ENCODE measurements around the gene TEKTIP1.

TEKTIP1 gene

GRCh38 chr19:3531716-3532115, 7.3 kb upstream of the TEKTIP1 start:
- Histone ChIP-seq H3K27ac (ENCODE audit: low read depth, low read length, poor library complexity, severe bottlenecking) (no peak overlapping the region), H3K4me1 (ENCODE audit: insufficient read depth, low read length, severe bottlenecking) (no peaks in the 10 kb centered on the region), H3K27me3 (ENCODE audit: insufficient read depth, low read length) (no peaks in the 10 kb centered on the region), H3F3A (ENCODE audit: insufficient read depth, low read length) (no peaks in the 10 kb centered on the region), H3K79me2 (ENCODE audit: insufficient read depth, low read length) (no peaks in the 10 kb centered on the region), H3K36me3 (ENCODE audit: insufficient read depth, low read length) (peaks cover 66% of the 10 kb centered on the region), H3K4me3 (ENCODE audit: low read depth, low read length, poor library complexity, severe bottlenecking) (no peak overlapping the region), H4K20me1 (ENCODE audit: insufficient read depth, low read length) (no peaks in the 10 kb centered on the region), H3K9ac (ENCODE audit: low read length) (no peak overlapping the region), H3K9me2 (ENCODE audit: low read depth, low read length) (no peaks in the 10 kb centered on the region), H3K4me2 (ENCODE audit: low read length) (no peak overlapping the region), H2AFZ (ENCODE audit: low read length) (no peak overlapping the region), H3K9me3 (ENCODE audit: low read length) (no peaks in the 10 kb centered on the region)
- TF ChIP-seq EZH2 (IDR thresholded peaks at IDR 0.05; ENCODE audit: borderline replicate concordance, low read length) (no peak), CTCF (IDR thresholded peaks at IDR 0.05; ENCODE audit: low read length) (no peak)

GRCh38 chr19:3532154-3532786, 6.7 kb upstream of the TEKTIP1 start:
- no peaks in the 10 kb centered on the region for H3K4me1 ChIP-seq (ENCODE audit: insufficient read depth, low read length, severe bottlenecking)
- no peak overlapping the region for H3K27ac ChIP-seq (ENCODE audit: low read depth, low read length, poor library complexity, severe bottlenecking)
- H3F3A ChIP-seq (ENCODE audit: insufficient read depth, low read length), result no peaks in the 10 kb centered on the region
- TF ChIP-seq CTCF (IDR thresholded peaks at IDR 0.05; ENCODE audit: low read length) (no peak), EZH2 (IDR thresholded peaks at IDR 0.05; ENCODE audit: borderline replicate concordance, low read length) (no peak)
- H3K27me3 ChIP-seq (ENCODE audit: insufficient read depth, low read length), result no peaks in the 10 kb centered on the region
- H3K9me3 ChIP-seq (ENCODE audit: low read length), result no peaks in the 10 kb centered on the region
- peaks cover 62% of the 10 kb centered on the region for H3K36me3 ChIP-seq (ENCODE audit: insufficient read depth, low read length)
- no peak overlapping the region for H2AFZ ChIP-seq (ENCODE audit: low read length)
- H3K4me3 ChIP-seq (ENCODE audit: low read depth, low read length, poor library complexity, severe bottlenecking), result no peak overlapping the region
- H4K20me1 ChIP-seq (ENCODE audit: insufficient read depth, low read length), result no peaks in the 10 kb centered on the region
- H3K9ac ChIP-seq (ENCODE audit: low read length), result no peak overlapping the region
- H3K9me2 ChIP-seq (ENCODE audit: low read depth, low read length), result no peaks in the 10 kb centered on the region
- H3K79me2 ChIP-seq (ENCODE audit: insufficient read depth, low read length), result no peaks in the 10 kb centered on the region
- no peak overlapping the region for H3K4me2 ChIP-seq (ENCODE audit: low read length)

GRCh38 chr19:3533033-3533432, 5.9 kb upstream of the TEKTIP1 start:
- Histone ChIP-seq H3K27me3 (ENCODE audit: insufficient read depth, low read length) (no peaks in the 10 kb centered on the region), H4K20me1 (ENCODE audit: insufficient read depth, low read length) (no peaks in the 10 kb centered on the region), H3K79me2 (ENCODE audit: insufficient read depth, low read length) (no peaks in the 10 kb centered on the region), H2AFZ (ENCODE audit: low read length) (no peak overlapping the region), H3K4me2 (ENCODE audit: low read length) (no peak overlapping the region), H3K4me1 (ENCODE audit: insufficient read depth, low read length, severe bottlenecking) (no peaks in the 10 kb centered on the region), H3K9me3 (ENCODE audit: low read length) (no peaks in the 10 kb centered on the region), H3K9me2 (ENCODE audit: low read depth, low read length) (no peaks in the 10 kb centered on the region), H3K9ac (ENCODE audit: low read length) (no peak overlapping the region), H3K27ac (ENCODE audit: low read depth, low read length, poor library complexity, severe bottlenecking) (no peak overlapping the region), H3F3A (ENCODE audit: insufficient read depth, low read length) (no peaks in the 10 kb centered on the region), H3K36me3 (ENCODE audit: insufficient read depth, low read length) (peaks cover 62% of the 10 kb centered on the region), H3K4me3 (ENCODE audit: low read depth, low read length, poor library complexity, severe bottlenecking) (no peak overlapping the region)
- TF ChIP-seq EZH2 (IDR thresholded peaks at IDR 0.05; ENCODE audit: borderline replicate concordance, low read length) (no peak), CTCF (IDR thresholded peaks at IDR 0.05; ENCODE audit: low read length) (no peak)
